ENCODE measurements around the gene NELL1. TPM values are rescaled to one million over a fixed set of nuclear protein-coding genes. Genes with fewer than 3 reads are reported as not detected.

The NELL1 gene
- total RNA-seq, 1 donor from 2014 or later, result not detected

DNA sequence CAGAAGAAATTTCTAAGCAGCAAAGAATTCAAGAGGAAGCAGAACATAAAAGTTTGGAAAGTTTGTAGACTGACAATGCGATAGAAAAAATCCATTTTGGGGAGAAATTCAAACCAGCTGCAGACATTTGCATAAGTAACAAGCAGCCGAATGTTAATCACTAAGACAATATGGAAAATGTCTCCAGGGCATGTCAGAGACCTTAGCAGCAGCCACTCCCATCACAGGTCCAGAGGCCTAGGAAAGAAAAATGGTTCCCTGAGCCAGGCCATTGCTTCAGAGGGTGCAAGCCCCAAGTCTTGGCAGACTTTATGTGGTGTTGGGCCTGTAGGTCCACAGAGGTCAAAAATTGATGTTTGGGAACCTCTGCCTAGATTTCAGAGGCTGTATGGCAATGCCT lies 155.4 kb downstream of the NELL1 start:
- H3K79me2 ChIP-seq (ENCODE audit: low read depth), result no peaks in the 10 kb centered on the region
- H3K4me3 ChIP-seq, result no peak overlapping the region
- Mint-ChIP-seq H3K36me3 (no peaks in the 10 kb centered on the region), H3K27ac (no peak overlapping the region), H3K27me3 (ENCODE audit: insufficient read depth, low read depth) (no peaks in the 10 kb centered on the region), H3K4me1 (no peaks in the 10 kb centered on the region), H3K9me3 (no peaks in the 10 kb centered on the region), H3K4me3 (no peak overlapping the region)
- H3K36me3 ChIP-seq, result no peaks in the 10 kb centered on the region
- no peak overlapping the region for H3K4me2 ChIP-seq
- no peak for DNase-seq (ENCODE audit: low spot score)
- no peak overlapping the region for H2AFZ ChIP-seq (replicated peaks)
- no peak overlapping the region for H3K27ac ChIP-seq
- H4K20me1 ChIP-seq (ENCODE audit: low read depth), result no peaks in the 10 kb centered on the region
- TF ChIP-seq EZH2phosphoT487 (IDR thresholded peaks at IDR 0.05), result no peak
- no peak for TF ChIP-seq EZH2 (IDR thresholded peaks at IDR 0.05)
- TF ChIP-seq, protein P1, sequence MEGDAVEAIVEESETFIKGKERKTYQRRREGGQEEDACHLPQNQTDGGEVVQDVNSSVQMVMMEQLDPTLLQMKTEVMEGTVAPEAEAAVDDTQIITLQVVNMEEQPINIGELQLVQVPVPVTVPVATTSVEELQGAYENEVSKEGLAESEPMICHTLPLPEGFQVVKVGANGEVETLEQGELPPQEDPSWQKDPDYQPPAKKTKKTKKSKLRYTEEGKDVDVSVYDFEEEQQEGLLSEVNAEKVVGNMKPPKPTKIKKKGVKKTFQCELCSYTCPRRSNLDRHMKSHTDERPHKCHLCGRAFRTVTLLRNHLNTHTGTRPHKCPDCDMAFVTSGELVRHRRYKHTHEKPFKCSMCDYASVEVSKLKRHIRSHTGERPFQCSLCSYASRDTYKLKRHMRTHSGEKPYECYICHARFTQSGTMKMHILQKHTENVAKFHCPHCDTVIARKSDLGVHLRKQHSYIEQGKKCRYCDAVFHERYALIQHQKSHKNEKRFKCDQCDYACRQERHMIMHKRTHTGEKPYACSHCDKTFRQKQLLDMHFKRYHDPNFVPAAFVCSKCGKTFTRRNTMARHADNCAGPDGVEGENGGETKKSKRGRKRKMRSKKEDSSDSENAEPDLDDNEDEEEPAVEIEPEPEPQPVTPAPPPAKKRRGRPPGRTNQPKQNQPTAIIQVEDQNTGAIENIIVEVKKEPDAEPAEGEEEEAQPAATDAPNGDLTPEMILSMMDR (IDR thresholded peaks at IDR 0.05), result no peak
- H3K9ac ChIP-seq, result no peak overlapping the region
- H3K4me1 ChIP-seq, result no peaks in the 10 kb centered on the region
- H3K27me3 ChIP-seq, result no peaks in the 10 kb centered on the region
- no peaks in the 10 kb centered on the region for H3K9me3 ChIP-seq (ENCODE audit: low read depth)
- H3F3A ChIP-seq (ENCODE audit: low read depth), result no peaks in the 10 kb centered on the region

DNA sequence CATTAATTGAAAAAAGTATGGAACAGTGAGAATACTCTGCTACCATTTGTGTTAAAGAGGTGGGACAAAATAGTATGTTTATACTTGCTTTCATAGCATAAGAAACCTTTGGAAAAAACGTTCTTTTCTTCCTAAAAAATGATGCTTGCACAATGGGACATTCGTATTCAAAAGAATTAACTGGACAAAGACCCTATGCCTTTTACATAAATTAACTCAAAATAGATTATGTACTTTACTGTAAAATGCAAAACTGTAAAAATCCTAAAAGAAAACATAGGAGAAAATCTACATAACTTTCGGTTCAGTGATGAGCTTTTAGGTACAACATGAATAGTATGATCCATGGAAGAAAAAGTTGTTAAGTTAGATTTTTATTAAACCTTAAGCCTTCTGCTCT lies 166.2 kb downstream of the NELL1 start:
- no peak overlapping the region for H3K4me3 Mint-ChIP-seq
- H3K9ac ChIP-seq, result no peak overlapping the region
- no peak overlapping the region for H3K4me3 ChIP-seq
- H3K4me2 ChIP-seq, result no peak overlapping the region
- no peak overlapping the region for H3K27ac Mint-ChIP-seq
- peaks cover 6% of the 10 kb centered on the region for H3K4me1 Mint-ChIP-seq
- H3K36me3 ChIP-seq, result no peaks in the 10 kb centered on the region
- H3K27me3 Mint-ChIP-seq (ENCODE audit: insufficient read depth, low read depth), result no peaks in the 10 kb centered on the region
- no peaks in the 10 kb centered on the region for H3K79me2 ChIP-seq (ENCODE audit: low read depth)
- no peak overlapping the region for H2AFZ ChIP-seq (replicated peaks)
- no peak overlapping the region for H3K27ac ChIP-seq
- TF ChIP-seq, protein P1 (IDR thresholded peaks at IDR 0.05), result no peak
- no peak for TF ChIP-seq EZH2 (IDR thresholded peaks at IDR 0.05)
- no peaks in the 10 kb centered on the region for H3F3A ChIP-seq (ENCODE audit: low read depth)
- no peaks in the 10 kb centered on the region for H3K9me3 Mint-ChIP-seq
- H3K9me3 ChIP-seq (ENCODE audit: low read depth), result no peaks in the 10 kb centered on the region
- H4K20me1 ChIP-seq (ENCODE audit: low read depth), result no peaks in the 10 kb centered on the region
- peaks cover 7% of the 10 kb centered on the region for H3K4me1 ChIP-seq
- H3K27me3 ChIP-seq, result no peaks in the 10 kb centered on the region
- DNase-seq (ENCODE audit: low spot score), result no peak
- H3K36me3 Mint-ChIP-seq, result no peaks in the 10 kb centered on the region

DNA sequence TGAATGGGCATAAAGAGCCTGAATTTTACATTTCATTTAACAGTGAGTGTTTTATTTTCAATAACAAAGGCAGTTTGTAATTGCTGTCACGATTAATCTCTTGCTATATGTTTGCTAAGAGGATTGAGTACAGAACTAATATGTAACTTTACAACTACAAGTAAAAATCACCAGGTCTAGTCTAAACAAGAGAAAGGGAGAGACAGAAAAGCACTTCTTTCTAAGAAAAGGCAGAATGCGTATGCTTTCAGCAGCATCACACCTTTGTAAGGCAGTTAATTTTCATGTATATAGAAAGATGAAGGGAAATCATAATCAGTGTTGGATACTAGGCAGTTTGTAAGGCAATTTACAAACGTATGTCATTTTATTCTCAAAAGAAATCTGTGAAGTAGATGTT lies 169.8 kb downstream of the NELL1 start:
- Histone ChIP-seq H2AFZ (replicated peaks) (peak overlapping the region; percentile 15), H3K79me2 (ENCODE audit: low read depth) (no peaks in the 10 kb centered on the region), H3K4me2 (no peak overlapping the region), H4K20me1 (ENCODE audit: low read depth) (no peaks in the 10 kb centered on the region), H3K4me3 (no peak overlapping the region), H3K9me3 (ENCODE audit: low read depth) (no peaks in the 10 kb centered on the region), H3K27ac (peak overlapping the region; percentile 14), H3K4me1 (peaks cover 7% of the 10 kb centered on the region), H3K9ac (no peak overlapping the region), H3K27me3 (no peaks in the 10 kb centered on the region), H3K36me3 (no peaks in the 10 kb centered on the region), H3F3A (ENCODE audit: low read depth) (no peaks in the 10 kb centered on the region)
- no peaks in the 10 kb centered on the region for H3K36me3 Mint-ChIP-seq
- H3K27me3 Mint-ChIP-seq (ENCODE audit: insufficient read depth, low read depth), result no peaks in the 10 kb centered on the region
- H3K27ac Mint-ChIP-seq, result no peak overlapping the region
- no peaks in the 10 kb centered on the region for H3K9me3 Mint-ChIP-seq
- no peak overlapping the region for H3K4me3 Mint-ChIP-seq
- TF ChIP-seq EZH2 (IDR thresholded peaks at IDR 0.05) (no peak), EZH2phosphoT487 (IDR thresholded peaks at IDR 0.05) (no peak)
- TF ChIP-seq, protein P1 (IDR thresholded peaks at IDR 0.05), result no peak
- peaks cover 6% of the 10 kb centered on the region for H3K4me1 Mint-ChIP-seq
- no peak for DNase-seq (ENCODE audit: low spot score)

All from neural progenitor cell (in vitro differentiated cells).